Neural crest cell (in vitro differentiated cells): ENCODE measurements around the gene ELANE. TPM values are rescaled to one million over a fixed set of nuclear protein-coding genes. Genes with fewer than 3 reads are reported as not detected.

Experiments
- DNase-seq: peaks from one replicate; pipeline ENCODE4 v3.0.0; 2021; ENCODE audit warnings: low read depth, mixed read lengths, low spot score
- H3K27ac Mint-ChIP-seq: one replicate; pipeline ENCODE4 v1.8.0; 2021; ENCODE audit warnings: mild to moderate bottlenecking, mixed read lengths; ENCODE audit not compliant: unreplicated experiment
- H3K27me3 Mint-ChIP-seq: 2 replicates; pipeline ENCODE4 v1.8.0; 2021; ENCODE audit warnings: low read depth, mild to moderate bottlenecking, mixed read lengths
- H3K36me3 Mint-ChIP-seq: 2 replicates; pipeline ENCODE4 v1.8.0; 2021; ENCODE audit warnings: low read depth, mild to moderate bottlenecking, mixed read lengths
- H3K4me1 Mint-ChIP-seq: 2 replicates; pipeline ENCODE4 v1.8.0; 2021; ENCODE audit warnings: mixed read lengths
- H3K4me3 Mint-ChIP-seq: one replicate; pipeline ENCODE4 v1.8.0; 2021; ENCODE audit warnings: mild to moderate bottlenecking, mixed read lengths
- H3K9me3 Mint-ChIP-seq: 2 replicates; pipeline ENCODE4 v1.8.0; 2021; ENCODE audit warnings: mixed read lengths
- CTCF ChIP-seq: fragments of 200-600 bp; sonication (generic); conservative IDR thresholded peaks from 2 replicates; pipeline ENCODE4 v1.5.0; 2021; ENCODE audit warnings: antibody characterized with exemption, mild to moderate bottlenecking
- total RNA-seq: library from RNA; stranded (reverse); gene quantifications from 2 replicates; pipeline ENCODE4 v1.2.1, GENCODE V29; 2021

The ELANE gene
- total RNA-seq, 1 donor from 2014 or later = not detected

- no peak for DNase-seq
- no peaks in the 10 kb centered on the region for H3K9me3 Mint-ChIP-seq
- no peak overlapping the region for H3K4me3 Mint-ChIP-seq
- no peaks in the 10 kb centered on the region for H3K4me1 Mint-ChIP-seq
- no peaks in the 10 kb centered on the region for H3K27me3 Mint-ChIP-seq
- H3K36me3 Mint-ChIP-seq = no peaks in the 10 kb centered on the region
- no peak overlapping the region for H3K27ac Mint-ChIP-seq
- no peak for TF ChIP-seq CTCF
These were observed 47.4 kb downstream of the ELANE start for GRCh38 chr19:899336-900042.

GRCh38 chr19:900043-900301, 47.9 kb downstream of the ELANE start:
- no peaks in the 10 kb centered on the region for H3K9me3 Mint-ChIP-seq
- no peak for TF ChIP-seq CTCF
- no peak overlapping the region for H3K4me3 Mint-ChIP-seq
- no peaks in the 10 kb centered on the region for H3K27me3 Mint-ChIP-seq
- no peaks in the 10 kb centered on the region for H3K4me1 Mint-ChIP-seq
- DNase-seq = no peak
- H3K36me3 Mint-ChIP-seq = no peaks in the 10 kb centered on the region
- no peak overlapping the region for H3K27ac Mint-ChIP-seq

GRCh38 chr19:900302-901111, 48.4 kb downstream of the ELANE start:
- Mint-ChIP-seq H3K27ac (no peak overlapping the region), H3K27me3 (no peaks in the 10 kb centered on the region), H3K36me3 (no peaks in the 10 kb centered on the region), H3K9me3 (no peaks in the 10 kb centered on the region), H3K4me3 (no peak overlapping the region), H3K4me1 (no peaks in the 10 kb centered on the region)
- no peak for TF ChIP-seq CTCF
- DNase-seq = no peak

- no peak for DNase-seq
- no peak for TF ChIP-seq CTCF
- H3K27me3 Mint-ChIP-seq = no peaks in the 10 kb centered on the region
- no peak overlapping the region for H3K27ac Mint-ChIP-seq
- H3K4me1 Mint-ChIP-seq = no peaks in the 10 kb centered on the region
- H3K4me3 Mint-ChIP-seq = no peak overlapping the region
- H3K9me3 Mint-ChIP-seq = no peaks in the 10 kb centered on the region
- no peaks in the 10 kb centered on the region for H3K36me3 Mint-ChIP-seq
These were observed 49.4 kb downstream of the ELANE start for GRCh38 chr19:901216-902092.

- H3K27me3 Mint-ChIP-seq = no peaks in the 10 kb centered on the region
- no peaks in the 10 kb centered on the region for H3K4me1 Mint-ChIP-seq
- no peak overlapping the region for H3K27ac Mint-ChIP-seq
- no peak overlapping the region for H3K4me3 Mint-ChIP-seq
- no peak for TF ChIP-seq CTCF
- H3K36me3 Mint-ChIP-seq = no peaks in the 10 kb centered on the region
- H3K9me3 Mint-ChIP-seq = no peaks in the 10 kb centered on the region
- no peak for DNase-seq
These were observed 49.9 kb downstream of the ELANE start for GRCh38 chr19:902093-902370.
